HCT116 (cell line): ENCODE results near the gene TBC1D16. TPM values are rescaled to one million over a fixed set of nuclear protein-coding genes. Genes with fewer than 3 reads are reported as not detected.

Source experiments
- ATAC-seq: fragments of 200-7000 bp; cut with Tn5 transposase; 2 replicates; pipeline ENCODE4 v1.9.1; 2020; ENCODE audit warnings: mild to moderate bottlenecking, moderate library complexity
- BruUV-seq: library from RNA; stranded (reverse); fragments of 400-500 nt; replicated peaks from 2 replicates; lab custom pipeline; 2021; lab: Mats Ljungman, UMichigan
- CTCF ChIA-PET: fragments of 300-600 bp; sonication (Branson Sonifier 250); formaldehyde crosslinking; loops from one replicate; lab custom pipeline; 2021; ENCODE audit warnings: antibody characterized with exemption; lab: Charles Lee
- POLR2A ChIA-PET: fragments of 300-600, 350-600 bp; sonication (Branson Sonifier 250); formaldehyde crosslinking; loops from one replicate; lab custom pipeline; 2021; ENCODE audit warnings: antibody characterized with exemption; lab: Charles Lee
- RAD21 ChIA-PET, 2 experiments: fragments of 300-600 bp; sonication (Branson Sonifier 250); formaldehyde crosslinking; loops; one replicate each; lab custom pipeline; 2023; ENCODE audit warnings: low total read pairs in 2 of 2; ENCODE audit not compliant: uncharacterized antibody in 2 of 2, unreplicated experiment in 2 of 2, low non-redundant PET in 1 of 2; lab: Charles Lee
- DNase-seq: peaks from one replicate; pipeline ENCODE4 v3.0.0-alpha.2; 2010; ENCODE audit warnings: low read depth, low spot score
- H2AFZ ChIP-seq: fragments of 200-600 bp; shearing (Covaris generic), sonication (generic); 2 replicates; pipeline ENCODE4 v1.6.1; 2017; ENCODE audit warnings: low read depth, mixed run types, mixed read lengths, antibody characterized with exemption, low read length; ENCODE audit not compliant: poor library complexity, severe bottlenecking
- H3K27ac ChIP-seq: 2 replicates; pipeline ENCODE4 v1.5.1; 2012; ENCODE audit warnings: low read depth, low read length
- H3K27me3 ChIP-seq: fragments of 200-600 bp; sonication (generic); 2 replicates; pipeline ENCODE4 v1.6.1; 2016; ENCODE audit warnings: mixed run types, low read length, mixed read lengths; ENCODE audit not compliant: insufficient read depth
- H3K36me3 ChIP-seq, 2 experiments: fragments of 200-500 bp in 1 of 2; fragments of 200-600 bp in 1 of 2; sonication (Bioruptor generic) in 1 of 2; sonication (generic) in 1 of 2; 2 replicates each; pipeline versions ENCODE4 v1.5.1 to v1.6.1; 2014 to 2016; ENCODE audit warnings: low read length in 2 of 2, inconsistent platforms in 1 of 2, mixed read lengths in 1 of 2, mixed run types in 1 of 2; ENCODE audit not compliant: insufficient read depth in 2 of 2, control insufficient read depth in 1 of 2
- H3K4me1 ChIP-seq, 2 experiments: fragments of 200-600 bp in 1 of 2; sonication (generic) in 1 of 2; 2 replicates each; pipeline versions ENCODE4 v1.5.1 to v1.6.1; 2012 to 2017; ENCODE audit warnings: low read length in 2 of 2, inconsistent platforms in 1 of 2, mild to moderate bottlenecking in 1 of 2, mixed read lengths in 1 of 2, mixed run types in 1 of 2, moderate library complexity in 1 of 2; ENCODE audit not compliant: insufficient read depth in 2 of 2, control insufficient read depth in 1 of 2
- H3K4me2 ChIP-seq: fragments of 200-600 bp; sonication (generic); 2 replicates; pipeline ENCODE4 v1.6.1; 2017; ENCODE audit warnings: mixed run types, low read length, mixed read lengths
- H3K4me3 ChIP-seq, 2 experiments: fragments of 200-600 bp in 1 of 2; sonication (generic) in 1 of 2; replicated peaks in 1 of 2; 2 replicates each; pipeline ENCODE4 v1.5.1; 2011 to 2016; ENCODE audit warnings: low read length in 2 of 2, control low read depth in 1 of 2, low read depth in 1 of 2, mild to moderate bottlenecking in 1 of 2, mixed read lengths in 1 of 2, mixed run types in 1 of 2
- H3K79me2 ChIP-seq: fragments of 200-600 bp; sonication (generic); 2 replicates; pipeline ENCODE4 v1.6.1; 2017; ENCODE audit warnings: mild to moderate bottlenecking, mixed run types, low read length, moderate library complexity, mixed read lengths; ENCODE audit not compliant: insufficient read depth
- H3K9ac ChIP-seq: fragments of 200-600 bp; sonication (generic); 2 replicates; pipeline ENCODE4 v1.6.1; 2016; ENCODE audit warnings: low read length, mixed read lengths
- H3K9me2 ChIP-seq: fragments of 200-600 bp; sonication (generic), shearing (Covaris generic); 2 replicates; pipeline ENCODE4 v1.6.1; 2017; ENCODE audit warnings: mixed run types, mild to moderate bottlenecking, moderate library complexity; ENCODE audit not compliant: insufficient read depth
- H3K9me3 ChIP-seq, 2 experiments: fragments of 200-500 bp in 1 of 2; fragments of 200-600 bp in 1 of 2; sonication (Bioruptor generic) in 1 of 2; sonication (generic) in 1 of 2; 2 replicates each; pipeline ENCODE4 v1.6.1; 2014 to 2017; ENCODE audit warnings: low read length in 2 of 2, mixed read lengths in 2 of 2, inconsistent platforms in 1 of 2, low read depth in 1 of 2, mild to moderate bottlenecking in 1 of 2, mixed run types in 1 of 2, moderate library complexity in 1 of 2; ENCODE audit not compliant: control insufficient read depth in 1 of 2, insufficient read depth in 1 of 2
- H4K20me1 ChIP-seq: fragments of 200-600 bp; sonication (generic), shearing (Covaris generic); 2 replicates; pipeline ENCODE4 v1.6.1; 2017; ENCODE audit warnings: mixed run types, mild to moderate bottlenecking, moderate library complexity; ENCODE audit not compliant: insufficient read depth
- CEBPB ChIP-seq: IDR thresholded peaks from 2 replicates; pipeline ENCODE4 v1.6.1; 2012; ENCODE audit warnings: low read depth
- CTCF ChIP-seq, 3 experiments: fragments of 200-600 bp in 1 of 3; sonication (generic) in 1 of 3; IDR thresholded peaks in 2 of 3; conservative IDR thresholded peaks in 1 of 3; 2 replicates each; pipeline ENCODE4 v1.5.1; 2012 to 2017; ENCODE audit warnings: low read depth in 2 of 3, low read length in 2 of 3, antibody characterized with exemption in 1 of 3, borderline replicate concordance in 1 of 3, control low read depth in 1 of 3, mild to moderate bottlenecking in 1 of 3, mixed read lengths in 1 of 3, mixed run types in 1 of 3, moderate library complexity in 1 of 3; ENCODE audit not compliant: insufficient read depth in 1 of 3
- ELF1 ChIP-seq: IDR thresholded peaks from 2 replicates; pipeline ENCODE4 v1.6.1; 2012; ENCODE audit warnings: low read depth, borderline replicate concordance
- POLR2A ChIP-seq: IDR thresholded peaks from 2 replicates; pipeline ENCODE4 v1.7.0; 2011; ENCODE audit warnings: borderline replicate concordance; ENCODE audit not compliant: insufficient read depth, insufficient read length; ENCODE audit errors: extremely low read depth
- REST ChIP-seq: IDR thresholded peaks from 2 replicates; pipeline ENCODE4 v1.6.1; 2012; ENCODE audit warnings: low read depth
- ZFX ChIP-seq: fragments of 450-650 bp; IDR thresholded peaks from 2 replicates; pipeline ENCODE4 v1.6.1; 2017
- intact Hi-C: fragments of 100-400 bp; cut with micrococcal nuclease; formaldehyde crosslinking; loops from 2 replicates; pipeline ENCODE4 v1.10.0; 2022
- total RNA-seq: library from RNA; stranded (reverse); gene quantifications from one replicate; pipeline ENCODE4 v1.2.1, GENCODE V29; 2021; ENCODE audit not compliant: unreplicated experiment

Gene TBC1D16
- total RNA-seq, 1 experiment from 2014 or later, result 31.1 TPM

GRCh38 chr17:79941088-79942010, 94.3 kb downstream of the TBC1D16 start:
- Histone ChIP-seq H3K36me3 (no peaks in the 10 kb centered on the region), H3K4me1 (peaks cover 0 to 5% of the 10 kb centered on the region in 2 experiments; a peak in 1 of 4 replicates), H2AFZ (no peak overlapping the region), H3K27ac (no peak overlapping the region), H3K79me2 (no peaks in the 10 kb centered on the region), H4K20me1 (no peaks in the 10 kb centered on the region), H3K9me3 (no peaks in the 10 kb centered on the region), H3K4me2 (no peak overlapping the region), H3K9ac (no peak overlapping the region), H3K9me2 (no peaks in the 10 kb centered on the region), H3K4me3 (no peak overlapping the region), H3K27me3 (no peaks in the 10 kb centered on the region)
- ChIA-PET POLR2A (no interaction called here), RAD21 (no interaction called here), CTCF (no interaction called here)
- ATAC-seq (no peak), DNase-seq (no peak)
- BruUV-seq, result no TSS peak
- intact Hi-C loops, result no loop called here
- no peak for TF ChIP-seq CTCF (IDR thresholded peaks at IDR 0.05 in 2 of 3, conservative IDR thresholded peaks at IDR 0.05 in 1 of 3; ENCODE audit: borderline replicate concordance in 1 of 3, insufficient read depth in 1 of 3, low read depth in 2 of 3, low read length in 2 of 3)
- no peak for TF ChIP-seq ELF1
- no peak for TF ChIP-seq REST
- no peak for TF ChIP-seq CEBPB
- TF ChIP-seq ZFX, result no peak
- no peak for TF ChIP-seq POLR2A
